WTC11 (cell line): ENCODE data around the gene PTPRC. TPM values are rescaled to one million over a fixed set of nuclear protein-coding genes. Genes with fewer than 3 reads are reported as not detected.

Source experiments
- ATAC-seq: fragments of 200-7000 bp; cut with Tn5 transposase; 2 replicates; pipeline ENCODE4 v1.10.0; 2021; ENCODE audit warnings: mild to moderate bottlenecking, moderate library complexity
- CTCF ChIA-PET: fragments of 300-600 bp; sonication (Branson Sonifier 250); formaldehyde crosslinking; loops from one replicate; lab custom pipeline; 2021; ENCODE audit warnings: antibody characterized with exemption; lab: Charles Lee
- POLR2A ChIA-PET: fragments of 350-600 bp; sonication (Branson Sonifier 250); formaldehyde crosslinking; loops from one replicate; lab custom pipeline; 2021; ENCODE audit warnings: antibody characterized with exemption; lab: Charles Lee
- DNase-seq: peaks from one replicate; pipeline ENCODE4 v3.0.0; 2021; ENCODE audit warnings: low spot score
- H3K27ac Mint-ChIP-seq: 2 replicates; pipeline ENCODE4 v1.8.0; 2021; ENCODE audit warnings: mixed read lengths
- H3K27me3 Mint-ChIP-seq: 2 replicates; pipeline ENCODE4 v1.8.0; 2021; ENCODE audit warnings: low read depth, mild to moderate bottlenecking, moderate library complexity, mixed read lengths
- H3K36me3 Mint-ChIP-seq: 2 replicates; pipeline ENCODE4 v1.8.0; 2021; ENCODE audit warnings: mixed read lengths
- H3K4me1 Mint-ChIP-seq: 2 replicates; pipeline ENCODE4 v1.8.0; 2022; ENCODE audit warnings: mixed read lengths
- H3K4me3 Mint-ChIP-seq: 2 replicates; pipeline ENCODE4 v1.8.0; 2021; ENCODE audit warnings: mild to moderate bottlenecking, moderate library complexity, mixed read lengths
- H3K9me3 Mint-ChIP-seq: 2 replicates; pipeline ENCODE4 v1.8.0; 2021; ENCODE audit warnings: mixed read lengths
- AR ChIP-seq: fragments of 250-450 bp; sonication (Bioruptor Pico); IDR thresholded peaks from 2 replicates; pipeline ENCODE4 v1.9.0; 2021; ENCODE audit warnings: mild to moderate bottlenecking
- ARID4B ChIP-seq: sonication (generic); formaldehyde crosslinking; IDR thresholded peaks from 2 replicates; pipeline ENCODE4 v1.8.0; 2023; ENCODE audit warnings: missing genetic modification reagents, mild to moderate bottlenecking, borderline replicate concordance
- E2F1 ChIP-seq: sonication (generic); formaldehyde crosslinking; IDR thresholded peaks from 2 replicates; pipeline ENCODE4 v1.8.0; 2022; ENCODE audit warnings: mild to moderate bottlenecking, missing genetic modification reagents
- FOXK1 ChIP-seq: sonication (generic); formaldehyde crosslinking; IDR thresholded peaks from 2 replicates; pipeline ENCODE4 v1.8.0; 2022; ENCODE audit warnings: mild to moderate bottlenecking, moderate library complexity, missing genetic modification reagents
- FOXP4 ChIP-seq: sonication (generic); formaldehyde crosslinking; IDR thresholded peaks from 2 replicates; pipeline ENCODE4 v1.8.0; 2022; ENCODE audit warnings: mild to moderate bottlenecking, missing genetic modification reagents
- HMGA2 ChIP-seq: fragments of 250-450 bp; sonication (Bioruptor Pico); IDR thresholded peaks from 2 replicates; pipeline ENCODE4 v1.4.0; 2021; ENCODE audit warnings: mild to moderate bottlenecking, moderate library complexity
- IRF2 ChIP-seq: sonication (generic); formaldehyde crosslinking; IDR thresholded peaks from 2 replicates; pipeline ENCODE4 v1.8.0; 2022; ENCODE audit warnings: low read depth, missing genetic modification reagents, borderline replicate concordance
- PRRX2 ChIP-seq: fragments of 250-450 bp; sonication (Bioruptor Pico); IDR thresholded peaks from 2 replicates; pipeline ENCODE4 v1.8.0; 2021; ENCODE audit warnings: mild to moderate bottlenecking
- RORB ChIP-seq: fragments of 250-450 bp; sonication (Bioruptor Pico); IDR thresholded peaks from 2 replicates; pipeline ENCODE4 v1.9.0; 2021; ENCODE audit warnings: mild to moderate bottlenecking
- TEAD1 ChIP-seq: sonication (generic); formaldehyde crosslinking; IDR thresholded peaks from 2 replicates; pipeline ENCODE4 v1.8.0; 2022; ENCODE audit warnings: mild to moderate bottlenecking, missing genetic modification reagents
- ZNF121 ChIP-seq: sonication (generic); formaldehyde crosslinking; IDR thresholded peaks from 2 replicates; pipeline ENCODE4 v1.8.0; 2023; ENCODE audit warnings: missing genetic modification reagents
- ZNF138 ChIP-seq: sonication (generic); formaldehyde crosslinking; conservative IDR thresholded peaks from 2 replicates; pipeline ENCODE4 v1.8.1; 2022; ENCODE audit warnings: mild to moderate bottlenecking, moderate library complexity, missing genetic modification reagents
- ZNF281 ChIP-seq: sonication (generic); formaldehyde crosslinking; IDR thresholded peaks from 2 replicates; pipeline ENCODE4 v1.8.0; 2023; ENCODE audit warnings: mild to moderate bottlenecking, missing genetic modification reagents
- ZNF396 ChIP-seq: fragments of 250-450 bp; sonication (Bioruptor Pico); IDR thresholded peaks from 2 replicates; pipeline ENCODE4 v1.8.0; 2021; ENCODE audit warnings: mild to moderate bottlenecking, moderate library complexity, borderline replicate concordance
- ZNF416 ChIP-seq: fragments of 250-450 bp; sonication (Bioruptor Pico); IDR thresholded peaks from 2 replicates; pipeline ENCODE4 v1.9.0; 2021; ENCODE audit warnings: mild to moderate bottlenecking, inconsistent platforms
- ZNF425 ChIP-seq: fragments of 250-450 bp; sonication (Bioruptor Pico); conservative IDR thresholded peaks from 2 replicates; pipeline ENCODE4 v1.9.0; 2021; ENCODE audit warnings: mild to moderate bottlenecking
- total RNA-seq: library from RNA; stranded (reverse); gene quantifications from 3 replicates; pipeline ENCODE4 v1.2.3, GENCODE V29; 2021

Gene PTPRC
- total RNA-seq, 1 experiment from 2014 or later, result 1.4 TPM

GRCh38 chr1:198607714-198608113 is 31.1 kb upstream of the PTPRC start (continued):
- TF ChIP-seq ZNF425 (CRISPR knock-in tag), result no peak
- TF ChIP-seq ZNF138 (CRISPR knock-in tag), result no peak
- no peak for TF ChIP-seq FOXP4 (CRISPR knock-in tag)
- no peak for TF ChIP-seq AR (CRISPR knock-in tag)
- TF ChIP-seq RORB (CRISPR knock-in tag), result no peak

GRCh38 chr1:198610362-198610761 is 28.5 kb upstream of the PTPRC start:
- DNase-seq (no peak), ATAC-seq (no peak)
- H3K36me3 Mint-ChIP-seq, result no peaks in the 10 kb centered on the region
- CTCF ChIA-PET, result interaction anchor here (0.6 kb wide), 1 partner anchor 28 kb away, joined by 4 read pairs; no protein-coding TSS in a partner anchor
- no peaks in the 10 kb centered on the region for H3K27me3 Mint-ChIP-seq
- no peak overlapping the region for H3K4me3 Mint-ChIP-seq
- POLR2A ChIA-PET, result no interaction called here
- H3K4me1 Mint-ChIP-seq, result peaks cover 14% of the 10 kb centered on the region
- TF ChIP-seq ZNF396 (CRISPR knock-in tag) (no peak), IRF2 (CRISPR knock-in tag) (no peak), TEAD1 (CRISPR knock-in tag) (no peak), ARID4B (CRISPR knock-in tag) (no peak), ZNF416 (no peak), ZNF121 (no peak)
- no peaks in the 10 kb centered on the region for H3K9me3 Mint-ChIP-seq
- no peak overlapping the region for H3K27ac Mint-ChIP-seq

- DNase-seq, result no peak
- Mint-ChIP-seq H3K4me1 (peaks cover 6% of the 10 kb centered on the region), H3K9me3 (no peaks in the 10 kb centered on the region), H3K4me3 (no peak overlapping the region), H3K27ac (no peak overlapping the region), H3K36me3 (no peaks in the 10 kb centered on the region), H3K27me3 (no peaks in the 10 kb centered on the region)
- ChIA-PET CTCF (no interaction called here), POLR2A (no interaction called here)
- ATAC-seq, result no peak
- TF ChIP-seq ZNF281 (CRISPR knock-in tag) (no peak), ZNF425 (CRISPR knock-in tag) (no peak), PRRX2 (no peak), E2F1 (CRISPR knock-in tag) (no peak), FOXK1 (CRISPR knock-in tag) (no peak), HMGA2 (CRISPR knock-in tag) (no peak)
Observed at GRCh38 chr1:198611219-198611618, 27.6 kb upstream of the PTPRC start.
